ENCODE data around the gene ZNF467. TPM values are rescaled to one million over a fixed set of nuclear protein-coding genes. Genes with fewer than 3 reads are reported as not detected.

ZNF467 gene
- total RNA-seq, 4 donors from 2014 or later, result 0.40 to 6.7 (median 4.8) TPM

- no peak overlapping the region for H3K4me3 ChIP-seq
- no peaks in the 10 kb centered on the region for H3K4me1 ChIP-seq
- no peak for TF ChIP-seq EP300 (IDR thresholded peaks at IDR 0.05; ENCODE audit: low read depth)
- no peak for TF ChIP-seq POLR2AphosphoS5 (IDR thresholded peaks at IDR 0.05)
- TF ChIP-seq POLR2A (IDR thresholded peaks at IDR 0.05), result no peak
- no peak for TF ChIP-seq CTCF (IDR thresholded peaks at IDR 0.05)
- WGBS, 2 donors (ENCODE audit: low coverage in 1 of 2), result 78% methylated on average over 16 of the region's 16 CpGs; no CpG with 5 or more reads in 1 of the 2 donors
- no peaks in the 10 kb centered on the region for H3K36me3 ChIP-seq
- in situ Hi-C loops (cut with MboI; ENCODE audit: low pct_ligation_motif_present in 1 of 4, low pct_unique_long_range_greater_than_20kb in 1 of 4, low sequenced_read_pairs in 3 of 4) (no loop called here), intact Hi-C loops (cut with DNase I; ENCODE audit: low total_unique reads) (no loop called here)
- H3K27ac ChIP-seq, result no peak overlapping the region
- H3K27me3 ChIP-seq, result no peaks in the 10 kb centered on the region
- no peaks in the 10 kb centered on the region for H3K9me3 ChIP-seq
- no peak for DNase-seq
Observed at GRCh38 chr7:149806726-149807125, 33.3 kb upstream of the ZNF467 start.

- TF ChIP-seq EP300 (IDR thresholded peaks at IDR 0.05; ENCODE audit: low read depth), result no peak
- no peak for TF ChIP-seq POLR2AphosphoS5 (IDR thresholded peaks at IDR 0.05)
- no peak for TF ChIP-seq POLR2A (IDR thresholded peaks at IDR 0.05)
- no peak for TF ChIP-seq CTCF (IDR thresholded peaks at IDR 0.05)
- DNase-seq, result no peak
- Histone ChIP-seq H3K9me3 (no peaks in the 10 kb centered on the region), H3K27me3 (no peaks in the 10 kb centered on the region), H3K36me3 (no peaks in the 10 kb centered on the region), H3K4me3 (no peak overlapping the region), H3K27ac (no peak overlapping the region), H3K4me1 (no peaks in the 10 kb centered on the region)
- WGBS, 2 donors (ENCODE audit: low coverage in 1 of 2), result 77 to 100% methylated on average over 2 to 9 of the region's 9 CpGs
- intact Hi-C loops (cut with DNase I; ENCODE audit: low total_unique reads), result no loop called here
- in situ Hi-C loops (cut with MboI; ENCODE audit: low pct_ligation_motif_present in 1 of 4, low pct_unique_long_range_greater_than_20kb in 1 of 4, low sequenced_read_pairs in 3 of 4), result no loop called here
Observed at GRCh38 chr7:149804106-149804505, 30.7 kb upstream of the ZNF467 start.

GRCh38 chr7:149803551-149804074 is 30.2 kb upstream of the ZNF467 start:
- Histone ChIP-seq H3K36me3 (no peaks in the 10 kb centered on the region), H3K27me3 (no peaks in the 10 kb centered on the region), H3K4me1 (no peaks in the 10 kb centered on the region), H3K27ac (no peak overlapping the region), H3K4me3 (no peak overlapping the region), H3K9me3 (no peaks in the 10 kb centered on the region)
- intact Hi-C loops (cut with DNase I; ENCODE audit: low total_unique reads) (no loop called here), in situ Hi-C loops (cut with MboI; ENCODE audit: low pct_ligation_motif_present in 1 of 4, low pct_unique_long_range_greater_than_20kb in 1 of 4, low sequenced_read_pairs in 3 of 4) (no loop called here)
- no peak for TF ChIP-seq EP300 (IDR thresholded peaks at IDR 0.05; ENCODE audit: low read depth)
- TF ChIP-seq POLR2AphosphoS5 (IDR thresholded peaks at IDR 0.05), result no peak
- no peak for TF ChIP-seq CTCF (IDR thresholded peaks at IDR 0.05)
- TF ChIP-seq POLR2A (IDR thresholded peaks at IDR 0.05), result no peak
- WGBS, 2 donors (ENCODE audit: low coverage in 1 of 2), result 73% methylated on average over 16 of the region's 17 CpGs; no CpG with 5 or more reads in 1 of the 2 donors
- DNase-seq, result no peak

- Histone ChIP-seq H3K9me3 (no peaks in the 10 kb centered on the region), H3K36me3 (no peaks in the 10 kb centered on the region), H3K27me3 (no peaks in the 10 kb centered on the region), H3K27ac (no peak overlapping the region), H3K4me1 (no peaks in the 10 kb centered on the region), H3K4me3 (no peak overlapping the region)
- WGBS, 2 donors (ENCODE audit: low coverage in 1 of 2), result 90 to 100% methylated on average over 3 to 7 of the region's 12 CpGs
- DNase-seq, result no peak
- intact Hi-C loops (cut with DNase I; ENCODE audit: low total_unique reads), result no loop called here
- TF ChIP-seq POLR2AphosphoS5 (IDR thresholded peaks at IDR 0.05) (no peak), CTCF (IDR thresholded peaks at IDR 0.05) (no peak), POLR2A (IDR thresholded peaks at IDR 0.05) (no peak), EP300 (IDR thresholded peaks at IDR 0.05; ENCODE audit: low read depth) (no peak)
- in situ Hi-C loops (cut with MboI; ENCODE audit: low pct_ligation_motif_present in 1 of 4, low pct_unique_long_range_greater_than_20kb in 1 of 4, low sequenced_read_pairs in 3 of 4), result no loop called here
Observed at GRCh38 chr7:149802966-149803365, 29.6 kb upstream of the ZNF467 start.
